Neural progenitor cell (in vitro differentiated cells): Measurements from ENCODE around the gene FUT2. TPM values are rescaled to one million over a fixed set of nuclear protein-coding genes. Genes with fewer than 3 reads are reported as not detected.

Experiments used
- DNase-seq: peaks from one replicate; pipeline ENCODE4 v3.0.0-alpha.2; 2016; ENCODE audit warnings: low spot score
- H2AFZ ChIP-seq: fragments of 200-600 bp; sonication (generic); replicated peaks from 2 replicates; pipeline ENCODE4 v1.6.1; 2016; ENCODE audit warnings: antibody characterized with exemption
- H3F3A ChIP-seq: fragments of 200-600 bp; sonication (generic); 2 replicates; pipeline ENCODE4 v1.6.1; 2016; ENCODE audit warnings: antibody characterized with exemption, low read depth
- H3K27ac ChIP-seq: fragments of 200-600 bp; sonication (generic); 2 replicates; pipeline ENCODE4 v1.5.1; 2016; ENCODE audit warnings: mild to moderate bottlenecking
- H3K27me3 ChIP-seq: fragments of 200-600 bp; sonication (generic); 2 replicates; pipeline ENCODE4 v1.6.1; 2016; ENCODE audit warnings: mild to moderate bottlenecking, moderate library complexity
- H3K36me3 ChIP-seq: fragments of 200-600 bp; sonication (generic); 2 replicates; pipeline ENCODE4 v1.5.1; 2016
- H3K4me1 ChIP-seq: fragments of 200-600 bp; sonication (generic); 2 replicates; pipeline ENCODE4 v1.6.1; 2016; ENCODE audit warnings: mixed run types
- H3K4me2 ChIP-seq: fragments of 200-600 bp; sonication (generic); 2 replicates; pipeline ENCODE4 v1.6.1; 2016
- H3K4me3 ChIP-seq: fragments of 200-600 bp; sonication (generic); 2 replicates; pipeline ENCODE4 v1.5.1; 2016
- H3K79me2 ChIP-seq: fragments of 200-600 bp; sonication (generic); 2 replicates; pipeline ENCODE4 v1.6.1; 2016; ENCODE audit warnings: low read depth
- H3K9ac ChIP-seq: fragments of 200-600 bp; sonication (generic); 2 replicates; pipeline ENCODE4 v1.6.1; 2016
- H3K9me3 ChIP-seq: fragments of 200-600 bp; sonication (generic); 2 replicates; pipeline ENCODE4 v1.5.1; 2016; ENCODE audit warnings: low read depth
- H4K20me1 ChIP-seq: fragments of 200-600 bp; sonication (generic); 2 replicates; pipeline ENCODE4 v1.6.1; 2016; ENCODE audit warnings: low read depth
- H3K27ac Mint-ChIP-seq: 3 replicates; pipeline ENCODE4 v1.8.0; 2021; ENCODE audit warnings: mixed read lengths
- H3K27me3 Mint-ChIP-seq: 2 replicates; pipeline ENCODE4 v1.8.0; 2022; ENCODE audit warnings: low read depth, mild to moderate bottlenecking, inconsistent platforms, moderate library complexity, mixed read lengths; ENCODE audit not compliant: insufficient read depth
- H3K36me3 Mint-ChIP-seq: 3 replicates; pipeline ENCODE4 v1.8.0; 2021; ENCODE audit warnings: mixed read lengths
- H3K4me1 Mint-ChIP-seq: 3 replicates; pipeline ENCODE4 v1.8.0; 2021; ENCODE audit warnings: mixed read lengths
- H3K4me3 Mint-ChIP-seq: 3 replicates; pipeline ENCODE4 v1.8.0; 2021; ENCODE audit warnings: mild to moderate bottlenecking, moderate library complexity, mixed read lengths
- H3K9me3 Mint-ChIP-seq: 3 replicates; pipeline ENCODE4 v1.8.0; 2020; ENCODE audit warnings: mixed read lengths
- EZH2 ChIP-seq: fragments of 200-600 bp; sonication (generic); IDR thresholded peaks from 2 replicates; pipeline ENCODE4 v1.6.1; 2017; ENCODE audit warnings: antibody characterized with exemption, mild to moderate bottlenecking, moderate library complexity
- EZH2phosphoT487 ChIP-seq: fragments of 200-600 bp; sonication (generic); IDR thresholded peaks from 2 replicates; pipeline ENCODE4 v1.6.1; 2017; ENCODE audit warnings: antibody characterized with exemption
- total RNA-seq: library from RNA; depleted of rRNA; stranded (reverse); fragments of >200 nt; gene quantifications from 2 replicates; pipeline ENCODE4 v1.2.3, GENCODE V29; 2015; ENCODE audit warnings: low replicate concordance
- TF ChIP-seq, protein P1 (sequence below): fragments of 200-600 bp; sonication (generic); IDR thresholded peaks from 2 replicates; pipeline ENCODE4 v1.5.1; 2017; ENCODE audit warnings: antibody characterized with exemption, mild to moderate bottlenecking

Gene FUT2
- total RNA-seq, 1 donor from 2014 or later, result 0.09 TPM

DNA sequence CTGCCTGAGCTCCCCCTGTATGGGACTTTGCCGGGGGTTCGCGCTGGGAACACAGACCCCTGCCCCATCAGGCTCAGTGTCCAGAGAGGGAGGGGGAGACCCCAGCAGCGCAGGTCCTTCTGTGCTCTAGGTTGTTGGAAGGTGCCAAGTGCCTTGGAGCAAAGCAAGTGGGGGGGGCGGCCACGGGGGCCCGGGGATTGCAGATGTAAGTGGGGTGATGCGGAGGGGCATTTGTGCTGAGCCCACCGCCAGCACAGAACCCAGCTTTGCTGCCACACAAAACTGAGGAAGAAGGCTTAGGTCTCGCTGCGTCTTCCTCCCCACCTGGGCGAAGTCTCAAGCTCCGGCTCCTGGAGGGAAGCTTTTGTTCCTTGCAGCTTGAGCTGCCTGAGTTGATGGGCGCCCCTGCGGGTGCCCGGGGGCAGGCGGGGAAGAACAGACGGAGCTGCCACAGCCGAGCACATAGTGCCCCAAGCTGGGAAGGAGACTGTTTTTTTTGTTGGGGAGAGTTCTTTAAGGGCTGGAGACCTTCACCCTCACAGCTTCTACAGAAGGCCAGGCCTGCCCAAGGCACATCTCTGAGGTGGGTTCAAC lies 21.5 kb upstream of the FUT2 start:
- TF ChIP-seq EZH2 (no peak), EZH2phosphoT487 (no peak)
- TF ChIP-seq, protein P1, sequence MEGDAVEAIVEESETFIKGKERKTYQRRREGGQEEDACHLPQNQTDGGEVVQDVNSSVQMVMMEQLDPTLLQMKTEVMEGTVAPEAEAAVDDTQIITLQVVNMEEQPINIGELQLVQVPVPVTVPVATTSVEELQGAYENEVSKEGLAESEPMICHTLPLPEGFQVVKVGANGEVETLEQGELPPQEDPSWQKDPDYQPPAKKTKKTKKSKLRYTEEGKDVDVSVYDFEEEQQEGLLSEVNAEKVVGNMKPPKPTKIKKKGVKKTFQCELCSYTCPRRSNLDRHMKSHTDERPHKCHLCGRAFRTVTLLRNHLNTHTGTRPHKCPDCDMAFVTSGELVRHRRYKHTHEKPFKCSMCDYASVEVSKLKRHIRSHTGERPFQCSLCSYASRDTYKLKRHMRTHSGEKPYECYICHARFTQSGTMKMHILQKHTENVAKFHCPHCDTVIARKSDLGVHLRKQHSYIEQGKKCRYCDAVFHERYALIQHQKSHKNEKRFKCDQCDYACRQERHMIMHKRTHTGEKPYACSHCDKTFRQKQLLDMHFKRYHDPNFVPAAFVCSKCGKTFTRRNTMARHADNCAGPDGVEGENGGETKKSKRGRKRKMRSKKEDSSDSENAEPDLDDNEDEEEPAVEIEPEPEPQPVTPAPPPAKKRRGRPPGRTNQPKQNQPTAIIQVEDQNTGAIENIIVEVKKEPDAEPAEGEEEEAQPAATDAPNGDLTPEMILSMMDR, result no peak
- peak; percentile 39 for DNase-seq
- H3K36me3 Mint-ChIP-seq, result no peaks in the 10 kb centered on the region

DNA sequence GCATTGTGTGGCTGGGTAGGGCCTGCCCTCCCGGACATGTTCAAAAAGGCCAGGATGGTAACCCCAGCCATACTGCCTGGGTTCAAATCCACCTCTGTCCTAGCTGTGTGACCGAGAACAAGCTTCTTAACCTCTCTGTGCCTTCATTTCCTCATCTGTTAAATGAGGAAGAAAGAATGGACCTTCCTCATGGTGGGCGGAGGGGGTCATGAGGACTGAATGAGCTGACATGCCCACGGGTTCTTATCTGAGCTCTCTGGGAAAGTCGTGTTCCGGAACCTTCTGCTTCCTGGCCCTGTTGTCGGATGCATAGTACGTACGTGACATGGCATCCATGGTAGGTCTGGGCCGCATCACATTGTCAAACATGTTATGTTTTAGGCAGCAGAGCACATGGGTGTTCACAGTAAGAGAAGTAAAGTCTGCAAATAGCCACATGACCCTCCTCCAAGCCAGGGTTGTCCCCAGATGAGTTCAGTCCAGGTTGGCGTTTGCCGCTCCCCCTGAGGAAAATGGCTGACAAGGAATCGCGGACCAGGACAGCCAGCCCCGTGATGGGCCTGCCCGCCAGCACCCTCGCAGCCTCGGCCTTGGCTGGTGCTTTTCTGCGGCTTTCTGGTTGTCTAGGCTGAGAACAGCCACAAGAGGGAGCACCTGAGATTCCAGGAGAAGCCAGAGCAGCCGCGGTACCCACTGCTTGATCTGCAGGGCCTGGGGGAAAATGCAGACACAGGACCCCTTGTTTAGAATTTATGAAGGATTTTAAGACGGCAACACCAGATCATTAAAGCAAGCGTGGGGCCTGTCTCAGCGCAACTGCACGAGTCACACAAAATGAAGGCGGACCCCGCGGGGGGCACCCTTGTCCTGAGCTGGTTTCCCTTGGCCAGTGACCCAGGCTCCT lies 20.6 kb upstream of the FUT2 start:
- Histone ChIP-seq H3K4me3 (no peak overlapping the region), H3K27ac (no peak overlapping the region), H3K4me2 (peak overlapping the region; percentile 33), H3K27me3 (peaks cover 16% of the 10 kb centered on the region), H3K9me3 (no peaks in the 10 kb centered on the region), H3K4me1 (peaks cover 25% of the 10 kb centered on the region), H3K79me2 (no peaks in the 10 kb centered on the region), H3F3A (peaks cover 9% of the 10 kb centered on the region), H3K9ac (no peak overlapping the region), H4K20me1 (no peaks in the 10 kb centered on the region), H3K36me3 (no peaks in the 10 kb centered on the region), H2AFZ (no peak overlapping the region)
- Mint-ChIP-seq H3K27me3 (peaks cover 4% of the 10 kb centered on the region), H3K27ac (peak overlapping the region; percentile 73), H3K4me3 (no peak overlapping the region), H3K9me3 (no peaks in the 10 kb centered on the region), H3K4me1 (peaks cover 33% of the 10 kb centered on the region), H3K36me3 (no peaks in the 10 kb centered on the region)
- TF ChIP-seq EZH2phosphoT487 (no peak), EZH2 (no peak)
- TF ChIP-seq, protein P1, result peak; percentile 84
- peak; percentile 93 for DNase-seq

More for the DNA sequence above, 21.5 kb upstream of the FUT2 start:
- Histone ChIP-seq H3K4me3 (no peak overlapping the region), H3K9ac (no peak overlapping the region), H4K20me1 (no peaks in the 10 kb centered on the region), H3K79me2 (no peaks in the 10 kb centered on the region), H3K4me1 (peaks cover 25% of the 10 kb centered on the region), H3K9me3 (no peaks in the 10 kb centered on the region), H3F3A (peaks cover 9% of the 10 kb centered on the region), H2AFZ (no peak overlapping the region), H3K36me3 (no peaks in the 10 kb centered on the region), H3K4me2 (peak overlapping the region; percentile 33), H3K27me3 (peaks cover 16% of the 10 kb centered on the region), H3K27ac (no peak overlapping the region)
- peaks cover 4% of the 10 kb centered on the region for H3K27me3 Mint-ChIP-seq
- H3K9me3 Mint-ChIP-seq, result peaks cover 6% of the 10 kb centered on the region
- peaks cover 35% of the 10 kb centered on the region for H3K4me1 Mint-ChIP-seq
- H3K4me3 Mint-ChIP-seq, result no peak overlapping the region
- H3K27ac Mint-ChIP-seq, result no peak overlapping the region

DNA sequence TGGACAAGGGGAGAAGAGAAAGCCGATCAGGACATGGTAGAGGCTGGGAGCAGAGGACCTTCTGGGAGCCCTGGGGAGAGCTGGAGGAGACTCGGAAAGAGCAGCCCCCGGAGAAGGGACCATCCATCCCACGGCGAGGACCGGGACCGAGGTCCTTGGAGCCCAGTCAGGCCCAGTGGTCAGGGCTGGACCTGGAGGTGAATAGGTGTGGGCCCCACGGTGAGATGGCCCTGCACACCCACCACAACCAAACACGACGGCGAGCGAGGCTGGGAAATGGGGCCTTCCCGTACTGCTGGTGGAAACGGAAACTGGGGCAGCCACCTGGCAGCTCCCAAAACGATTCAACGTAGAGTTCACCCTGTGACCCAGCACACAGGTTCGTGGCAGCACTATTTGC lies 19.3 kb upstream of the FUT2 start:
- Mint-ChIP-seq H3K36me3 (no peaks in the 10 kb centered on the region), H3K9me3 (no peaks in the 10 kb centered on the region), H3K4me1 (peaks cover 25% of the 10 kb centered on the region), H3K4me3 (no peak overlapping the region), H3K27ac (no peak overlapping the region), H3K27me3 (peaks cover 4% of the 10 kb centered on the region)
- TF ChIP-seq EZH2phosphoT487 (no peak), EZH2 (no peak)
- TF ChIP-seq, protein P1, result no peak
- H3K4me3 ChIP-seq, result no peak overlapping the region
- H3F3A ChIP-seq, result peaks cover 9% of the 10 kb centered on the region
- H3K36me3 ChIP-seq, result no peaks in the 10 kb centered on the region
- H3K4me1 ChIP-seq, result peaks cover 25% of the 10 kb centered on the region
- no peak for DNase-seq
- no peak overlapping the region for H3K9ac ChIP-seq
- no peaks in the 10 kb centered on the region for H3K79me2 ChIP-seq
- H2AFZ ChIP-seq, result no peak overlapping the region
- no peaks in the 10 kb centered on the region for H3K9me3 ChIP-seq
- H4K20me1 ChIP-seq, result no peaks in the 10 kb centered on the region
- H3K27me3 ChIP-seq, result peaks cover 16% of the 10 kb centered on the region
- H3K27ac ChIP-seq, result no peak overlapping the region
- no peak overlapping the region for H3K4me2 ChIP-seq
